Heart right ventricle (tissue), 16 donors: ENCODE results near the gene INKA1. TPM values are rescaled to one million over a fixed set of nuclear protein-coding genes. Genes with fewer than 3 reads are reported as not detected.
A peak's percentile ranks its signal among the peaks of the same experiment; 100 is the strongest.

Experiments
- ATAC-seq, 8 donors: fragments of 200-7000 bp; cut with Tn5 transposase; one replicate each; pipeline ENCODE4 v1.9.1; 2020; ENCODE audit warnings: mild to moderate bottlenecking in 8 of 8, moderate library complexity in 8 of 8, moderate number of reproducible peaks in 1 of 8
- DNase-seq, 2 donors: peaks; one replicate each; pipeline ENCODE4 v3.0.0-alpha.2; 2020
- H3K27ac ChIP-seq, 10 donors: fragments of 200-600 bp; sonication (generic) in 2 of 10; one replicate each; pipeline versions ENCODE4 v1.5.0 to v1.8.0; 2020 to 2022; ENCODE audit warnings: mild to moderate bottlenecking in 3 of 10
- H3K27me3 ChIP-seq, 7 donors: fragments of 200-600 bp; one replicate each; pipeline ENCODE4 v1.8.0; 2021 to 2022; ENCODE audit warnings: mild to moderate bottlenecking in 2 of 7
- H3K36me3 ChIP-seq, 9 donors: fragments of 200-600 bp; sonication (generic) in 1 of 9; one replicate each; pipeline versions ENCODE4 v1.5.0 to v1.8.0; 2020 to 2022; ENCODE audit warnings: mild to moderate bottlenecking in 2 of 9
- H3K4me1 ChIP-seq, 9 donors: fragments of 200-600 bp; sonication (generic) in 1 of 9; one replicate each; pipeline versions ENCODE4 v1.5.0 to v1.8.0; 2020 to 2022; ENCODE audit warnings: mild to moderate bottlenecking in 4 of 9
- H3K4me3 ChIP-seq, 10 donors: fragments of 200-600 bp; sonication (generic) in 2 of 10; one replicate each; pipeline versions ENCODE4 v1.5.0 to v1.8.0; 2020 to 2022; ENCODE audit warnings: mild to moderate bottlenecking in 7 of 10, moderate library complexity in 2 of 10
- H3K9me3 ChIP-seq, 11 donors: fragments of 200-600 bp in 10 of 11; sonication (generic) in 2 of 11; one replicate each; pipeline versions ENCODE4 v1.5.0 to v1.8.0; 2013 to 2022; ENCODE audit warnings: mild to moderate bottlenecking in 2 of 11, control low read depth in 1 of 11, moderate library complexity in 1 of 11
- WGBS, 2 donors: extraction: QIAGEN DNeasy Blood & Tissue Kit; methylation state at CpG; one replicate each; pipeline ENCODE4 v1.1.7; 2013; ENCODE audit warnings: inconsistent platforms in 1 of 2; 5-methylcytosine and 5-hydroxymethylcytosine counted together
- intact Hi-C, 10 donors: fragments of 100-400 bp; cut with DNase I; formaldehyde crosslinking; loops; one replicate each; pipeline versions ENCODE4 v1.11.1 to v1.14.2; 2022
- polyA plus RNA-seq, 2 donors: library from polyadenylated mRNA; stranded (reverse); fragments of 200-250 nt; gene quantifications; one replicate each; pipeline ENCODE4 v1.2.3, GENCODE V29; 2013
- total RNA-seq, 10 donors: library from RNA; stranded (reverse); fragmentation: NEBNext Ultra II Directional in 3 of 10; extraction: Animal tissue kit (Norgen Biotek cat#: 25700) in 3 of 10; gene quantifications; one replicate each; pipeline versions ENCODE4 v1.2.1 to v1.2.4, GENCODE V29; 2021 to 2023
- TF ChIP-seq, protein P1 (sequence below), 9 donors: fragments of 200-600 bp; sonication (generic) in 2 of 9; IDR thresholded peaks; one replicate each; pipeline versions ENCODE4 v1.5.0 to v1.8.0; 2021 to 2022; ENCODE audit warnings: antibody characterized with exemption in 9 of 9, mild to moderate bottlenecking in 5 of 9, moderate library complexity in 1 of 9
- donor health status: Arrhythmogenic right ventricular cardiomyopathy.
- donor health status: ischemic (EF 13 %, LVEDD 7.1; RV severe dilation, severe dysfunction).
- donor health status: healthy with polysubstance abuse.
- donor health status: DM: no; HTN: yes; CAD: no.
- donor health status: DM: no; HTN: no; CAD: no.
- donor health status: ischemic (EF 25% LVEDD 6.9; RV normal size, moderate dysfunction).
- donor health status: ischemic (EF 25% LVEDD 5.7; RV mildly dilated, moderate dysfunction).
- donor health status: healthy.
- donor health status: DM: yes; HTN: yes; CAD: no.
- donor health status: Ischemic cardiomyopathy.
- donor health status: ischemic (EF 35%, LVEDD 5.7; RV mildly dilated, moderate dysfunction).
- donor health status: nonischemic (EF 11% LVEDD 7.7; RV severe dilation, severe dysfunction).
- donor health status: DM: yes; HTN: yes; CAD: no.
- donor health status: PGD.
- donor health status: ischemic (EF 29% LVEDD 5.4; RV normal size, mild dysfunction).
- donor health status: nonischemic (EF 23%, LVEDD 6.1; RV moderate dilation, normal function).

INKA1 gene
- total and polyA plus RNA-seq, 12 donors = 1.8 to 8.6 (median 3.4) TPM

DNA sequence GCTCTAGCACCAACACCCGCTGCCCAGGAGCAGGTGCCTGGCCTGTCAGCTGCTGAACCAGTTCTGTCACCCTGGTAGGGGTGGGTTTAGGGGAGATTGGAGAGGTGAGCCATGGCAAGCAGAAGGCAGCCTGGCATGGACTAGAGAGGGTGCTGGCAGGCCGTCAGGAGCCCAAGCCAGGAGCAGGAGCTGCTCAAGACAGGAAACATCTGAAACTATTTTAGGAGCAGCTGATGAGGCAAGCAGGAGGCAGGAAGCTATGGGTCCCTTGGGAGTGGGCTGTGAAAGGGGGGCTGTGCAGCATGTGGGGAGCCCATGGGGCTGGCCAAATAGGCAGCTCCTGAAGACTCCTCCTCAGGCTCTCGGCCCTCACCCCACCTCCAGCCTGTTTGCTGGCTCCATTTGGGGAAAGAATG, 2.3 kb downstream of the INKA1 start:
- DNase-seq (peak; percentile 85 to 95), ATAC-seq (peak; percentile 68 to 84 (median 76))
- peaks cover 34 to 56% (median 51%) of the 10 kb centered on the region in 9 donors for H3K4me1 ChIP-seq
- H3K9me3 ChIP-seq = no peaks in the 10 kb centered on the region
- H3K36me3 ChIP-seq = peaks cover 0 to 29% (median 12%) of the 10 kb centered on the region in 9 donors
- H3K4me3 ChIP-seq = peak overlapping the region in 8 of 10 donors; percentile 1 to 99 (median 82)
- H3K27me3 ChIP-seq = no peaks in the 10 kb centered on the region
- peak overlapping the region; percentile 68 to 99 (median 97) for H3K27ac ChIP-seq
- 9 to 14% methylated on average over 3 of the region's 3 CpGs for WGBS, 2 donors
- TF ChIP-seq, protein P1, sequence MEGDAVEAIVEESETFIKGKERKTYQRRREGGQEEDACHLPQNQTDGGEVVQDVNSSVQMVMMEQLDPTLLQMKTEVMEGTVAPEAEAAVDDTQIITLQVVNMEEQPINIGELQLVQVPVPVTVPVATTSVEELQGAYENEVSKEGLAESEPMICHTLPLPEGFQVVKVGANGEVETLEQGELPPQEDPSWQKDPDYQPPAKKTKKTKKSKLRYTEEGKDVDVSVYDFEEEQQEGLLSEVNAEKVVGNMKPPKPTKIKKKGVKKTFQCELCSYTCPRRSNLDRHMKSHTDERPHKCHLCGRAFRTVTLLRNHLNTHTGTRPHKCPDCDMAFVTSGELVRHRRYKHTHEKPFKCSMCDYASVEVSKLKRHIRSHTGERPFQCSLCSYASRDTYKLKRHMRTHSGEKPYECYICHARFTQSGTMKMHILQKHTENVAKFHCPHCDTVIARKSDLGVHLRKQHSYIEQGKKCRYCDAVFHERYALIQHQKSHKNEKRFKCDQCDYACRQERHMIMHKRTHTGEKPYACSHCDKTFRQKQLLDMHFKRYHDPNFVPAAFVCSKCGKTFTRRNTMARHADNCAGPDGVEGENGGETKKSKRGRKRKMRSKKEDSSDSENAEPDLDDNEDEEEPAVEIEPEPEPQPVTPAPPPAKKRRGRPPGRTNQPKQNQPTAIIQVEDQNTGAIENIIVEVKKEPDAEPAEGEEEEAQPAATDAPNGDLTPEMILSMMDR (IDR thresholded peaks at IDR 0.05) = peak in 1 of 9 donors; percentile 9
- intact Hi-C loops = loop anchor here in 2 of 10 donors (2.0 kb wide), 1 partner anchor 33 kb away; no protein-coding TSS in a partner anchor

DNA sequence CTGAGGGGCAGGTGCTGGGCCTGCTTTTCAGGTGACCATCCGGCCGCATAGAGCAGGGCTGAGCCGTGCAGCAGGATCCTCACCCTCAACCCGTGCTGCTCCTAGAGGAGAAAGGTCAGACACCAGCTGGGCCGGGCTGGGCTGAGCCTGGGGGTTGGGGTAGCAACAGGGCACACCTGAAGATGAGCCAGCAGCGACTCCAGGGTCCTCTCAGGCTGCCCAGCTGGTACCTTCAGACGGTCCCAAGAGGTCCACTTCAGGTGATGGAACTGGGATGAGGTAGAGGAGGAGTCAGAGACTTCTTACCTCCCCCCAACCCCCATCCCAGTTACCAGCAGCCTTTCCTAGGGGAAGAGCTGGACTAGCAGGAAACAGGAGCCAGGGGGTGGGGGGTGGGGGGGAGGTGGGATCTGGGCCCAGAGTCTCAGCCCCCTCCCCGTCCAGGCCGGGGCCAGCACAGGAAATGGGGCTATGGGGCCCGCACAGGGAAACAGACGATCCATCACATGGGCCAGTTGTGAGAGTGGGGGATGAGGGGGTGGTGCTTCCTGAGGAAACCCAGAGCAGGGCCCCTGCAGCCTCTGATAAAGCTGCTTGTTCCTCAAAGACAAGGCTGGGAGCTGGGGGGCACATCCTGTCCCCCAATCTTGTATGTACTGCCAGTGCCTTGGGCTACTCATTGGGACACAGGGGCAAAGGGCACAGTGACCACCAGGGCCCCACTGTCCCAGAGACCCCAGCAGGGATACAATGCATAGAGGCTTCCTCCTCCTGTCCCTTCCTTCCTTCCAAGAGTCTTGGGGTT, 3.0 kb downstream of the INKA1 start:
- intact Hi-C loops = loop anchor here in 2 of 10 donors (2.0 kb wide), 1 partner anchor 33 kb away; no protein-coding TSS in a partner anchor
- ATAC-seq (peak in 7 of 8 donors; percentile 0 to 52 (median 35)), DNase-seq (peak; percentile 49 to 77)
- Histone ChIP-seq H3K4me3 (peak overlapping the region in 7 of 10 donors; percentile 1 to 99 (median 80)), H3K27ac (peak overlapping the region; percentile 68 to 99 (median 97)), H3K9me3 (no peaks in the 10 kb centered on the region), H3K27me3 (no peaks in the 10 kb centered on the region), H3K36me3 (peaks cover 0 to 36% (median 14%) of the 10 kb centered on the region in 9 donors), H3K4me1 (peaks cover 34 to 57% (median 51%) of the 10 kb centered on the region in 9 donors)
- 32 to 37% methylated on average over 11 of the region's 11 CpGs for WGBS, 2 donors
- TF ChIP-seq, protein P1 (IDR thresholded peaks at IDR 0.05) = no peak

DNA sequence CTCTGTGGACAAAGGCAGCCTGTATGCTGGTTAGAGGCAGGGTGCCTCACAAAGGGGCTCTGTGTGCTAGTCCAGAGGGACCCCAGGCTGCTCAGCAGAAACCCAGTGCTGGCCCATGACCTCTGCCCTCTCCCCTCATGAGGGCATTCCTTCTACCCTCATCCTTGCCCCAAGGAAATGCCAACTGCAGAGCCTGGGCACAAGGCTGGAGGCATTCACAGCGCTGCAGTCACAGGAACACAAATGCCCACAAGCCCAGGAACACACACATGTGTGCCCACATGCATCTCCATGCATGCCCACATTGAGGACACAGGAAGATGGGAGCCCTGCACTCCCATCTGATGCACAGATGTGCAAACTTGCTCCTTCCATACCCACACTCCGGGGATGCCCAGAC, 3.8 kb downstream of the INKA1 start:
- Histone ChIP-seq H3K4me3 (no peak overlapping the region), H3K27ac (peak overlapping the region; percentile 20 to 99 (median 97)), H3K4me1 (peaks cover 34 to 65% (median 54%) of the 10 kb centered on the region in 9 donors), H3K27me3 (no peaks in the 10 kb centered on the region), H3K36me3 (peaks cover 0 to 44% (median 22%) of the 10 kb centered on the region in 9 donors), H3K9me3 (no peaks in the 10 kb centered on the region)
- intact Hi-C loops = no loop called here
- ATAC-seq (no peak), DNase-seq (no peak)
- TF ChIP-seq, protein P1 (IDR thresholded peaks at IDR 0.05) = no peak
- 80 to 81% methylated on average over 2 of the region's 2 CpGs for WGBS, 2 donors

DNA sequence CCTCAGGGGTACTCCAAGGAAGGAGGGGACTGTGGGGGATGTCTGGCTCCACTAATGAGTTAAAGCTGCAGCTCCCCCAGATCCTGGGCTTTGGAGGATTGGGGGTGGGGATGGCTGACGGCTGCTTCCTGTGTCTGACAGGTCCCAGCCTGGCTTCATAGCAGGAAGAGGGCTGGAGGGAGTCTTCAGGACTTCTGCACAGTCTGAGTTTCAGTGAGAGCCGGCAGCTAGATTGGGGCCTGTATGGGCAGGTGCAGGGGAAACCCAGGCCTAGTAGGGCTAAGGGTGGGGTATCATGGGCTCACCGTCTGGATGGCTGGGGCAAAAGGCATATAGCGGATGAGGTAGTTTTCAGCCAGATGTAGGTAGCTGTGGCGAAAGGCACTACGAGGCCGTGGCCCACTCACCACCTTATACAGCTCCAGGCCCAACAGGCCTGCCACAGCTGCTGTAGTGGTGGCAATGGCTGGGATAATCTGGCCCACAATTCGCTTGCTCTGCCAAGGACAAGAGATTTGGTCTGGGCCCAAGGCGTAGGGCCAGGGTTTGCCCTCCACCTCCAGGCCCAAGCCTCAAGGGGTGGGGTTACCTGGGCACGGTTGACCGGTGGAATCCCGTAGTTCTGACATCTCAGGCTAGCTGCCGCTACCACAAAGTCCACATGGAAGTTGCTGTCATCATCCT, 4.5 kb downstream of the INKA1 start:
- H3K9me3 ChIP-seq = no peaks in the 10 kb centered on the region
- DNase-seq = peak in 1 of 2 donors; percentile 51
- H3K27me3 ChIP-seq = no peaks in the 10 kb centered on the region
- TF ChIP-seq, protein P1 (IDR thresholded peaks at IDR 0.05) = no peak
- H3K4me3 ChIP-seq = no peak overlapping the region
- peaks cover 38 to 69% (median 60%) of the 10 kb centered on the region in 9 donors for H3K4me1 ChIP-seq
- peaks cover 0 to 51% (median 23%) of the 10 kb centered on the region in 9 donors for H3K36me3 ChIP-seq
- no peak for ATAC-seq
- H3K27ac ChIP-seq = peak overlapping the region; percentile 20 to 99 (median 97)
- intact Hi-C loops = no loop called here
- WGBS, 2 donors = 56 to 62% methylated on average over 13 of the region's 13 CpGs
